Lower leg skin (tissue), 4 donors: ENCODE data around the gene TTR. TPM values are rescaled to one million over a fixed set of nuclear protein-coding genes. Genes with fewer than 3 reads are reported as not detected.

Experiments
- DNase-seq, 2 donors: peaks; one replicate each; pipeline ENCODE4 v3.0.0-alpha.2; 2019; ENCODE audit warnings: low spot score in 2 of 2
- H3K4me3 ChIP-seq: fragments of 200-600 bp; sonication (generic); 2 replicates; pipeline ENCODE4 v1.5.1; 2017; ENCODE audit warnings: mild to moderate bottlenecking, low read depth; ENCODE audit not compliant: poor library complexity, severe bottlenecking
- POLR2A ChIP-seq, 2 donors: fragments of 450-650 bp; IDR thresholded peaks; one replicate each; pipeline ENCODE4 v1.6.1; 2016 to 2017; ENCODE audit warnings: antibody characterized with exemption in 2 of 2, mild to moderate bottlenecking in 1 of 2, moderate library complexity in 1 of 2
- WGBS, 2 donors: methylation state at CpG; one replicate each; pipeline ENCODE4 v1.1.5; 2018; 5-methylcytosine and 5-hydroxymethylcytosine counted together
- intact Hi-C: fragments of 100-400 bp; cut with DNase I; formaldehyde crosslinking; loops from one replicate; pipeline ENCODE4 v1.15.0; 2023; ENCODE audit warnings: low total_unique reads
- total RNA-seq, 4 donors: library from RNA; depleted of rRNA; stranded (reverse); fragments of >200 nt; gene quantifications; one replicate each; pipeline ENCODE4 v1.1.0, GENCODE V29; 2016
- TF ChIP-seq, protein P1 (sequence below), 3 donors: fragments of 450-650 bp; IDR thresholded peaks; one replicate each; pipeline ENCODE4 v1.5.1; 2016; ENCODE audit warnings: antibody characterized with exemption in 3 of 3, mild to moderate bottlenecking in 3 of 3, moderate library complexity in 2 of 3

TTR gene
- total RNA-seq, 4 donors from 2014 or later: not detected

- no peak overlapping the region for H3K4me3 ChIP-seq
- DNase-seq: no peak
- TF ChIP-seq, protein P1, sequence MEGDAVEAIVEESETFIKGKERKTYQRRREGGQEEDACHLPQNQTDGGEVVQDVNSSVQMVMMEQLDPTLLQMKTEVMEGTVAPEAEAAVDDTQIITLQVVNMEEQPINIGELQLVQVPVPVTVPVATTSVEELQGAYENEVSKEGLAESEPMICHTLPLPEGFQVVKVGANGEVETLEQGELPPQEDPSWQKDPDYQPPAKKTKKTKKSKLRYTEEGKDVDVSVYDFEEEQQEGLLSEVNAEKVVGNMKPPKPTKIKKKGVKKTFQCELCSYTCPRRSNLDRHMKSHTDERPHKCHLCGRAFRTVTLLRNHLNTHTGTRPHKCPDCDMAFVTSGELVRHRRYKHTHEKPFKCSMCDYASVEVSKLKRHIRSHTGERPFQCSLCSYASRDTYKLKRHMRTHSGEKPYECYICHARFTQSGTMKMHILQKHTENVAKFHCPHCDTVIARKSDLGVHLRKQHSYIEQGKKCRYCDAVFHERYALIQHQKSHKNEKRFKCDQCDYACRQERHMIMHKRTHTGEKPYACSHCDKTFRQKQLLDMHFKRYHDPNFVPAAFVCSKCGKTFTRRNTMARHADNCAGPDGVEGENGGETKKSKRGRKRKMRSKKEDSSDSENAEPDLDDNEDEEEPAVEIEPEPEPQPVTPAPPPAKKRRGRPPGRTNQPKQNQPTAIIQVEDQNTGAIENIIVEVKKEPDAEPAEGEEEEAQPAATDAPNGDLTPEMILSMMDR (IDR thresholded peaks at IDR 0.05): no peak
- no peak for TF ChIP-seq POLR2A (IDR thresholded peaks at IDR 0.05)
- 30 to 44% methylated on average over 8 of the region's 8 CpGs for WGBS, 2 donors
- intact Hi-C loops: no loop called here
These were observed 18.9 kb downstream of the TTR start for GRCh38 chr18:31610286-31611205.

DNA sequence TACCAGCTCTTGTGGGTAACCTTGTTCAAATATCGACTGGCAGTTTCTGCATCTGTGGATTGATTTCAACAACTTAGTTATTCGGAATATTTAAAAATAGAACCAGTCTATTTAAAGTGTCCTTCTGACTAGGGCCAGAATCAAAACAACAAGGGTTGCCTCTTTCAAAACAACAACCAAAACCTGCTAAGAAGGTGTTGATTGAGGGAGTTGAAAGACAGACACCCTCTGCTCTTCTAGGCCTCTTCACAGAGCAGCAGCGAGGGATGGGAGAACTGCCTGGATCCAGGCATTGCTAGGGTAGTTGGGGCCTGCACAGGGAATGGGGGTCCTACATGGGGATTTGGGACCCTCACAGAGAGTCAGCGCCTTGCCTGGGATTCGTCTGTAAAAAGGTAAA lies 19.8 kb downstream of the TTR start:
- DNase-seq: no peak
- 86 to 92% methylated on average over 5 of the region's 5 CpGs for WGBS, 2 donors
- intact Hi-C loops: no loop called here
- no peak for TF ChIP-seq POLR2A (IDR thresholded peaks at IDR 0.05)
- TF ChIP-seq, protein P1 (IDR thresholded peaks at IDR 0.05): no peak
- H3K4me3 ChIP-seq: no peak overlapping the region

DNA sequence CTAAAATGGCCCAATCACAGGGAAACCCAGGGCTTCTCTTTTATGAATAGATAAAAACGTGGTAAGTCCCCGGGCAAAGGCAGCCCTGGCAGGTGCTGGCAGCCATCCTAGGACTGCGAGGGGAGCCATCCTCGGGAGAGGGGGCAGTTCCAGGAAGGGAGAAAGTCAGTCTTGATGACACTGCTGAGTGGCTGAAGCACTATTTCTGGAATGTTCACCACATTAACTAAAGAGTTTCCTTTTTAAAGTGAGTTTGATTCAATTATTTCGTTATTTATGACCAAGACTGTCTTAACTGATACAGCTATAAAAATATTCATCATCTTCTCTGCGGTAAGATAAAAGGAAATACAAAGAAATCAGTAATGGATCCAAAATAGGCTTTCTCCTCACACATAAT lies 20.4 kb downstream of the TTR start:
- TF ChIP-seq POLR2A (IDR thresholded peaks at IDR 0.05): no peak
- TF ChIP-seq, protein P1 (IDR thresholded peaks at IDR 0.05): no peak
- no peak for DNase-seq
- H3K4me3 ChIP-seq: no peak overlapping the region
- intact Hi-C loops: no loop called here
- 47 to 51% methylated on average over 6 of the region's 6 CpGs for WGBS, 2 donors

GRCh38 chr18:31614044-31614443 lies 22.4 kb downstream of the TTR start:
- H3K4me3 ChIP-seq: no peak overlapping the region
- no peak for DNase-seq
- intact Hi-C loops: no loop called here
- 62 to 90% methylated on average over 2 of the region's 2 CpGs for WGBS, 2 donors
- TF ChIP-seq, protein P1 (IDR thresholded peaks at IDR 0.05): no peak
- TF ChIP-seq POLR2A (IDR thresholded peaks at IDR 0.05): no peak

GRCh38 chr18:31616586-31616985 lies 24.9 kb downstream of the TTR start:
- intact Hi-C loops: no loop called here
- no peak overlapping the region for H3K4me3 ChIP-seq
- no peak for TF ChIP-seq POLR2A (IDR thresholded peaks at IDR 0.05)
- TF ChIP-seq, protein P1 (IDR thresholded peaks at IDR 0.05): no peak
- no peak for DNase-seq
- 77 to 83% methylated on average over 4 of the region's 4 CpGs for WGBS, 2 donors
